Mesendoderm (in vitro differentiated cells): ENCODE results near the gene CCNC.

Experiments
- DNase-seq: peaks from one replicate; pipeline ENCODE4 v3.0.0; 2013
- H2AK5ac ChIP-seq: 2 replicates; pipeline ENCODE4 v1.6.1; 2013; ENCODE audit warnings: low read length, inconsistent platforms
- H2BK120ac ChIP-seq: 2 replicates; pipeline ENCODE4 v1.6.1; 2013; ENCODE audit warnings: low read depth, mild to moderate bottlenecking, low read length, moderate library complexity, mixed read lengths
- H2BK15ac ChIP-seq: replicated peaks from 2 replicates; pipeline ENCODE4 v1.6.1; 2013; ENCODE audit warnings: low read depth, mild to moderate bottlenecking, moderate library complexity
- H2BK5ac ChIP-seq: 2 replicates; pipeline ENCODE4 v1.6.1; 2013; ENCODE audit warnings: low read length, inconsistent platforms
- H3K18ac ChIP-seq: 2 replicates; pipeline ENCODE4 v1.6.1; 2013; ENCODE audit warnings: mild to moderate bottlenecking, low read length, mixed read lengths
- H3K23ac ChIP-seq: one replicate; pipeline ENCODE4 v1.6.1; 2013; ENCODE audit warnings: low read length
- H3K27ac ChIP-seq: 2 replicates; pipeline ENCODE4 v1.5.1; 2013; ENCODE audit warnings: low read depth, mild to moderate bottlenecking, inconsistent platforms, low read length, moderate library complexity
- H3K27me3 ChIP-seq: 2 replicates; pipeline ENCODE4 v1.6.1; 2013; ENCODE audit warnings: low read length, control low read depth, mild to moderate bottlenecking, inconsistent platforms; ENCODE audit not compliant: insufficient read depth, poor library complexity
- H3K36me3 ChIP-seq: 2 replicates; pipeline ENCODE4 v1.6.1; 2013; ENCODE audit warnings: low read length, inconsistent platforms; ENCODE audit not compliant: control insufficient read depth, insufficient read depth
- H3K4ac ChIP-seq: one replicate; pipeline ENCODE4 v1.6.1; 2013; ENCODE audit warnings: low read depth, mild to moderate bottlenecking, low read length, moderate library complexity
- H3K4me1 ChIP-seq: 2 replicates; pipeline ENCODE4 v1.6.1; 2013; ENCODE audit warnings: low read depth, low read length, inconsistent platforms; ENCODE audit not compliant: control insufficient read depth
- H3K4me2 ChIP-seq: 2 replicates; pipeline ENCODE4 v1.6.1; 2013; ENCODE audit warnings: low read length
- H3K4me3 ChIP-seq: 2 replicates; pipeline ENCODE4 v1.5.1; 2013; ENCODE audit warnings: mild to moderate bottlenecking, low read length
- H3K56ac ChIP-seq: one replicate; pipeline ENCODE4 v1.6.1; 2013; ENCODE audit warnings: low read length
- H3K79me1 ChIP-seq: 2 replicates; pipeline ENCODE4 v1.6.1; 2013; ENCODE audit warnings: low read length, inconsistent platforms
- H3K79me2 ChIP-seq: 2 replicates; pipeline ENCODE4 v1.6.1; 2013; ENCODE audit warnings: mild to moderate bottlenecking, low read length; ENCODE audit not compliant: control insufficient read depth, insufficient read depth
- H3K9ac ChIP-seq: 2 replicates; pipeline ENCODE4 v1.6.1; 2013; ENCODE audit warnings: low read length, inconsistent platforms
- H4K5ac ChIP-seq: one replicate; pipeline ENCODE4 v1.6.1; 2013; ENCODE audit warnings: low read length
- H4K8ac ChIP-seq: one replicate; pipeline ENCODE4 v1.6.1; 2013; ENCODE audit warnings: low read depth, mild to moderate bottlenecking, control low read depth, low read length, moderate library complexity
- WGBS: extraction: QIAGEN DNeasy Blood & Tissue Kit; methylation state at CpG from one replicate; pipeline ENCODE4 v1.1.7; 2013; ENCODE audit warnings: low lambda C conversion rate, missing lambda C conversion rate; ENCODE audit not compliant: insufficient coverage; ENCODE audit errors: extremely low coverage; 5-methylcytosine and 5-hydroxymethylcytosine counted together

Gene CCNC

DNA sequence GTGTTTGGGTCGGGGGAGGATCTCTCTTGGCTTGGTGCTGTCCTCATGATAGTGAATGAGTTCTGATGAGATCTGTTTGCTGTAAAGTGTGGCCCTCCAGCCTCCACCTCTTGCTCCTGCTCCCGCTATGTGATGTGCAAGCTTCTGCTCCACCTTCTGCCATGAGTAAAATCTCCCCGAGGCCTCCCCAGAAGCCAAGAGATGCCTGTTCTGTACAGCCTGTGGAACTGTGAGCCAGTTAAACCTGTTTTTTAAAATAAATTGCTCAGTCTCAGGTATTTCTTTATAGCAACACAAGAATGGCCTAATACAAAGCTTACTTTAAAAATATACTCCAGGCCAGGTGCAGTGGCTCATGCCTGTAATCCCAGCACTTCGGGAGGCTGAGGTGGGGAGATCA, 11.3 kb upstream of the CCNC start:
- Histone ChIP-seq H3K9ac (no peak overlapping the region), H3K4ac (no peak overlapping the region), H3K27ac (no peak overlapping the region), H3K79me2 (no peaks in the 10 kb centered on the region), H3K79me1 (no peaks in the 10 kb centered on the region), H3K4me1 (no peaks in the 10 kb centered on the region), H3K23ac (no peak overlapping the region), H2BK15ac (no peak overlapping the region), H2AK5ac (no peak overlapping the region), H2BK5ac (no peak overlapping the region), H3K4me3 (no peak overlapping the region), H4K8ac (no peak overlapping the region), H3K56ac (no peak overlapping the region), H3K36me3 (no peaks in the 10 kb centered on the region), H3K4me2 (no peak overlapping the region), H3K18ac (no peak overlapping the region), H3K27me3 (no peaks in the 10 kb centered on the region), H4K5ac (no peak overlapping the region), H2BK120ac (no peak overlapping the region)
- DNase-seq: no peak
- WGBS: no CpG with 5 or more reads among the region's 4 CpGs

DNA sequence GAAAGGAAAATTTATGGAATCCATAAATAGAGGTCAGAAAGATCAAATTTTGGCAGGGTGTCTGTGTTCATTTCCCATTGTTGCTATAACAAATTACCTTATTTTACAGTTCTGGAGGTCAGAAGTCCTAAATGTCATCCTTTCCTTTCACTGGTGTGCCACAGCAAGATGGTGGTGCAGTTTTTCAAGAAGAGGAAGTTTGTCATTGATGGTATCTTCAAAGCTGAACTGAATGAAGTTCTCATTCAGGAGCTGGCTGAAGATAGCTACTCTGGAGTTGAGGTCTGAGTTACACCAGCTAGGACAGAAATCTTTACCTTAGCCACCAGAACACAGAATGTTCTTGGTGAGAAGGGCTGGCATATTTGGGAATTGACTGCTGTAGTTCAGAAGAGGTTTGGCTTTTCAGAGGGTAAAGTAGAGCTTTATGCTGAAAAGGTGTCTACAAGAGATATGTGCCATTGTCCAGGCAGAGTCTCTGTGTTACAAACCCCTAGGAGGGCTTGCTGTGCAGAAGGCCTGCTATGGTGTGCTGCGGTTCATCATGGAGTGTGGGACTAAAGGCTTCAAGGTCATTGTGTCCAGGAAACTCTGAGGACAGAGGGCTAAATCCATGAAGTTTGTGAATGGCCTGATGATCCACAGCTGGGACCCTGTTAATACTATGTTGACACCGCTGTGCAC, 7.2 kb upstream of the CCNC start:
- Histone ChIP-seq H4K5ac (no peak overlapping the region), H3K56ac (no peak overlapping the region), H3K18ac (no peak overlapping the region), H4K8ac (no peak overlapping the region), H2AK5ac (no peak overlapping the region), H2BK15ac (no peak overlapping the region), H2BK120ac (no peak overlapping the region), H2BK5ac (no peak overlapping the region), H3K36me3 (no peaks in the 10 kb centered on the region), H3K4me2 (no peak overlapping the region), H3K4me3 (no peak overlapping the region), H3K9ac (no peak overlapping the region), H3K23ac (no peak overlapping the region), H3K27ac (no peak overlapping the region), H3K4ac (no peak overlapping the region), H3K79me1 (no peaks in the 10 kb centered on the region), H3K27me3 (no peaks in the 10 kb centered on the region), H3K4me1 (no peaks in the 10 kb centered on the region), H3K79me2 (no peaks in the 10 kb centered on the region)
- WGBS: no CpG with 5 or more reads among the region's 2 CpGs
- DNase-seq: no peak

DNA sequence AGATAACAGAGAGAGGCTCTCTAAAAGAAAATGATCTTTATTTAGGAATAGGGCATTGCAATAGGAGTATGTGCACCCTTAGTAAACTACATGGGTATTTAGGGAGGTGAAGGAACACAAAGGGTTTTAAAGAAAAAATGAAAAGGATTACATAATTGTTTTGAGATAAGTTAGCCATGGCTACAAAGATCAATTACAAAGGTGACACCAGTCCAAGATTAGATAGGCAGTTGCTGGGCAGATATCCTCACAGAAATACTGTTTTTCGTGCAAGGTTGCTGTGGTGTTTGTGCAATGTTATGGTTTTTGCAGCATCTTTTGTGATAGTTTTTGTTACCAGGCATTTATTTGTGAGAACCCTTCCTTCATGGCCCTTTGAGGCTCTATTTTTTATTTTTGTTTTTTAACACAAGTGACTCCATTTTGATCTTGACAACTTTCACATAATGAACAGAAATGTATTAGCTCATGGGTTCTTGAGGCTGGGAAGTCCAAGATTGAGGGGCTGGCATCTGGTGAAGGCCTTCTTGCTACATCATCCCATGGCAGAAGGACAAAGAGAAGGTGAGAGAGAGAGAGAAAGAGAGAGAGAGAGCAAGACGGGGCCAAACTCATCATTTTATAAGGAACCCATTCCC, 5.6 kb upstream of the CCNC start:
- H3K18ac ChIP-seq: no peak overlapping the region
- H3K4me3 ChIP-seq: no peak overlapping the region
- no peaks in the 10 kb centered on the region for H3K79me2 ChIP-seq
- no peak overlapping the region for H2BK5ac ChIP-seq
- H3K4ac ChIP-seq: no peak overlapping the region
- no peak for DNase-seq
- WGBS: no CpG with 5 or more reads among the region's 2 CpGs
- no peak overlapping the region for H2AK5ac ChIP-seq
- no peaks in the 10 kb centered on the region for H3K79me1 ChIP-seq
- no peak overlapping the region for H3K4me2 ChIP-seq
- H3K56ac ChIP-seq: no peak overlapping the region
- H2BK120ac ChIP-seq: no peak overlapping the region
- H3K23ac ChIP-seq: no peak overlapping the region
- no peaks in the 10 kb centered on the region for H3K27me3 ChIP-seq
- no peaks in the 10 kb centered on the region for H3K36me3 ChIP-seq
- no peak overlapping the region for H3K9ac ChIP-seq
- no peak overlapping the region for H2BK15ac ChIP-seq
- no peaks in the 10 kb centered on the region for H3K4me1 ChIP-seq
- no peak overlapping the region for H4K5ac ChIP-seq
- no peak overlapping the region for H4K8ac ChIP-seq
- no peak overlapping the region for H3K27ac ChIP-seq

DNA sequence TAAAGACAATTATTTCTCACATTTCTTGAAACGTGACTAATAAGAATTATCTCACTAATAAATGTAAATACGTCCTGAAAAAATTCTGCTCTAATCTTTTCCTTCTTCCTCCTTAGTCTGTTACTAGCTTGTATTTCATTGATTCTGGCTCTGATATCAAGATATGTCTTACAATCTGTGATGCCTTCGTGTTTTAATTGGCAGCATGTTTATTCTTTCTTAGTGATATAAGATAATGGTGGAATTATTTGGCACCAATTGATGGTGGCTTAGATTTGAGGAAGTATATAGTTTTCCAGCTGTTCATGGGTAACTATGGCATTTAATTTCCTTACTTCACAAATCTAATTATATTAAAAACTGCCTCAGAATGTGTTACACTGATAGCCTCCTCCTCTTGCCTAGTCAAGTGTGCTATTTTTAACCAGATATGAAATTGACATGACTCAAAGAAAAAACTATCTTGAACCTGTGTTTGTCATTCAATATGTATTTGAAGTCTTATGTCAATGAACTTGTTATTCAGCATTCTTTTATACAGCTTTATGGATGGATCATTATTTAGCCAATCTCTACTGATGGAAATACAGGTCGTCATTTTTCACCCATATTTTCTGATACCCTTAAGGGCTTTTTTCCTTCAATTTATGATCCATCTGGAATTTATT, 5.3 kb downstream of the CCNC start:
- no CpG with 5 or more reads among the region's 4 CpGs for WGBS

DNA sequence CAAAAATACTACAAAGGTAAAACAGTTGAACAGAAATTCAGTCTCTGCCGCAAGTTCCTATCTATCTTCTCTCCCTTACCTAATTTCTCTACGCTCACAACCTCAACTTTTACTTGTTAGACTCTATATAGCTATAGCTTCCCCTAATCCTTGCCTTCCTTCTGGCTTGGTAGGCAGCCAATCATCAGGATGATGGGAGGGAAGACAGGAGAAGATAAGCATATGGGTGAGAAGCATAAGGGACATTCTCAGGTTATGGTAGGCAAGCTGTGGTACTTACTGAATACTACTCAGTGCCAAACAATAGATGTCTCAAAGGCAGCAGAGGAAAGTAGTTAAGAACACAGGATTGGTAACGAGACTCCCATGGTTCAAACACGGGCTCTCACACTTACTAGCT, 7.8 kb downstream of the CCNC start:
- Histone ChIP-seq H4K5ac (no peak overlapping the region), H3K4me1 (no peaks in the 10 kb centered on the region), H3K56ac (no peak overlapping the region), H3K79me2 (peaks cover 3% of the 10 kb centered on the region), H3K9ac (no peak overlapping the region), H2AK5ac (no peak overlapping the region), H3K79me1 (no peaks in the 10 kb centered on the region), H3K36me3 (peaks cover 2% of the 10 kb centered on the region), H2BK15ac (no peak overlapping the region), H3K18ac (no peak overlapping the region), H3K23ac (no peak overlapping the region), H2BK5ac (no peak overlapping the region), H3K27me3 (no peaks in the 10 kb centered on the region), H4K8ac (no peak overlapping the region), H2BK120ac (no peak overlapping the region), H3K4me2 (no peak overlapping the region), H3K27ac (no peak overlapping the region), H3K4me3 (no peak overlapping the region), H3K4ac (no peak overlapping the region)
- peak; percentile 4 for DNase-seq
- WGBS: 100% methylated on average over 1 of the region's 4 CpGs

More for the DNA sequence above, 5.3 kb downstream of the CCNC start:
- Histone ChIP-seq H2AK5ac (no peak overlapping the region), H3K36me3 (no peaks in the 10 kb centered on the region), H3K27me3 (no peaks in the 10 kb centered on the region), H3K27ac (no peak overlapping the region), H3K18ac (no peak overlapping the region), H4K8ac (no peak overlapping the region), H3K4me2 (no peak overlapping the region), H2BK15ac (no peak overlapping the region), H2BK120ac (no peak overlapping the region), H3K9ac (no peak overlapping the region), H3K4me3 (no peak overlapping the region), H3K79me2 (peaks cover 19% of the 10 kb centered on the region), H4K5ac (no peak overlapping the region), H3K56ac (no peak overlapping the region), H3K4me1 (no peaks in the 10 kb centered on the region), H2BK5ac (no peak overlapping the region), H3K4ac (no peak overlapping the region), H3K23ac (no peak overlapping the region), H3K79me1 (peaks cover 2% of the 10 kb centered on the region)
- DNase-seq: no peak
